Activated naive CD4-positive, alpha-beta T cell (primary cell): ENCODE data around the gene LRP1B.
"Not testable (repeated sequence)": the region's sequence is repeated elsewhere in the genome, so short reads cannot be mapped to it uniquely, and the experiment has no call there.

Experiments used
- DNase-seq, 4 experiments: peaks; one replicate each; lab custom pipeline; 2025; lab: John Stamatoyannopoulos, UW

The LRP1B gene

DNA sequence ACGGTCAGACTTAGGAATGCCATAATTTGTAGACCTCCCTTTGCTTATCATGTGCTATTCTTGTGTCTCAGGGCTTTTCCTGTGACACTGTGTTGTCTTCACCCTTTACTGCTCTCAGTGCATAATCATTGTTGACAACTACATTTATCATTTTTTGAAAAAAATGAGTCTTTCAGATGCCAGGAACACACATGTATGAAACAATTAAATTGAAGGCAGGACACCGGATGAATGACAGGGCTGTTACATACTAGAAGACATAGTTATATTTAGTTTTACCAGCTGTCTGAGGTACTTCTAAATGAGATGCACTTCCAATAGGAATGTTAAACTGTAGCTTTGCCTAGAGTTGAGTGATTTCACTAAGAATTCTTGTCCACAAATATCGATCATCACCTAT is 243.5 kb downstream of the LRP1B start:
- no peak for DNase-seq

DNA sequence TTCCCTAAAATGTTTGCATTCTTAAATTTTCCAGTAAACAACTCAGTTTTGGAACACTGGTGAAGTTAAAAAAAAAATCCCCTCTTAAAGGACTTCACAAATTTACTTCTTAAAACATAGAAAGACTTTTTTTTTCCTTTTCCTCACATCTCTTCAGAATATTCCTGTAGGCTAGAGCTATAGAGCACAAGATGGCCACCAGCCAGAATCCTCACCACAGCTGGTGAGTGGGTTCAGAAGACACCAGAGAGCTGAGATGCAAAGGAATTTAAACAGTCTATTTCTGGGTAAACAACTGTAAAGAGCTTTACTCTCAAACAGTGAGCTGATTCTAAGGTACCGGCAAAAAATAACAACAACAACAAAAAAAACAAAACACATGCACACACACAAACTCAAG is 252.8 kb downstream of the LRP1B start:
- no peak for DNase-seq

DNA sequence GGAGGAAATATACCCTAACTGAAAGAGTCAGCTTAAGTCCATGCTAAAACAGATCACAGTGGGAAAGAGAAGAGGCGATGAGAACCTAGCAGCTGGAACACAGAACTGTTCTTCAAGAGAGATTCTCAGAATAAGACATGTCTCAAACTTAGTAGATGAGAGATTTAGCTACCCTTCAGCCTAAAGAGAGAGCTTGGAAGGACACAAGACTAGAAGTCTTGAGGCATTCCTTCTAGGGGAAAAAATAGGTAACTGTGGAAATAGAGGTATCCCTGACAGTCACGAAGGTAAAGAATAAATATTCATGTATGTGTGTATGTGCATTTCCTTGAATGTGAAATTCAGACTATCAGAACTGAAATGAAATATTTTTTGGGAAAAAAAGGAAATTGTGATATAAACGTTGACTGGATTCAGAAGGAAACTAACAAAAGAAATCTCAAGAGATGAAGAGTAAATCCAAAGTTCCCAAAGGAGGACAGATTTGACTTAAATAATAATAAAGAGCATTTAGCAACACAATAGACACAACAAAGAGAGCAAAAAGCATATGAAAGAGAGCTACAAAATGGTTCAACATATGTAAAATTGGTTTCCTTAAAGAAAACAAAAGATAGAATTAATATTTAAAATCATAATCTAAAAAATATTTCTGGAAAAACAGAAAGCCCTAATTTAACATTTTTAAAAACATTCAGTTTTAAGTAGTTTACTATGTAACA is 258.7 kb downstream of the LRP1B start:
- DNase-seq, result no peak

DNA sequence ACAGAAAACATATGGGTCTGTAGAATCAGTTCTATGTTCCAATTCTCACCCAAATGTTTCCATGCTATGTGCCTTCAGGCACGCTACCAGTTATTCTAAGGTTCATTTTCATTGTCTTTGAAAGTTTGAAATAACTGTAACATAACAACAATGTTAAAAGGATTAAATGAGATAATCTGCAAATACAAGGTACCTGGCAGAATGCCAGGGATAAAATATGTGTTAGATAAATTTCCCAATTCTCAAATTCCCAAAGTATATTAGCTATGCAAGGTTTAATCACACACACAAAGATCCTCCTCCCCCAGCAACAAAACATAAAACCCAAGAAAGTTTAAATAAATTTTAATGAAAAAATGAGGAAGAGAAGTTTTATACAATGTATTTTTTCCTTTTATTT is 261.2 kb downstream of the LRP1B start:
- DNase-seq, result no peak

DNA sequence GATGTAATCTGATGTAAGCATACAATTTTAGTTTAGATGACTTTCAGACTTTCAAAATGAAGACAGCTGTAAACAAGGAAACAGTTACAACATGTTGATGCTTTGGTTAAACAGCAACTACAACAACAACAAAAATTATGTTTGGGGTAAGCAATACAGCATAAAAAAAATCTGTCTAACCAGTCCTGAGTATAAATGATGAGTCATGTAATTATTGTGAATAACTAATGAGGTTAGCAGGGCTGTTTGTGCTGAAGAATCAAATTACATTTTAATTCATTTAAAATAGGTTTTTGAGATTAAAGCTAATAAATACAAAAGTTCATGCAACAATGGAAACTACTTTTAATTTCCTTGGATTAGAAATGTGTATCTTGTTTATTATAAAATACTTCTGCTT is 266.9 kb downstream of the LRP1B start:
- no peak for DNase-seq

DNA sequence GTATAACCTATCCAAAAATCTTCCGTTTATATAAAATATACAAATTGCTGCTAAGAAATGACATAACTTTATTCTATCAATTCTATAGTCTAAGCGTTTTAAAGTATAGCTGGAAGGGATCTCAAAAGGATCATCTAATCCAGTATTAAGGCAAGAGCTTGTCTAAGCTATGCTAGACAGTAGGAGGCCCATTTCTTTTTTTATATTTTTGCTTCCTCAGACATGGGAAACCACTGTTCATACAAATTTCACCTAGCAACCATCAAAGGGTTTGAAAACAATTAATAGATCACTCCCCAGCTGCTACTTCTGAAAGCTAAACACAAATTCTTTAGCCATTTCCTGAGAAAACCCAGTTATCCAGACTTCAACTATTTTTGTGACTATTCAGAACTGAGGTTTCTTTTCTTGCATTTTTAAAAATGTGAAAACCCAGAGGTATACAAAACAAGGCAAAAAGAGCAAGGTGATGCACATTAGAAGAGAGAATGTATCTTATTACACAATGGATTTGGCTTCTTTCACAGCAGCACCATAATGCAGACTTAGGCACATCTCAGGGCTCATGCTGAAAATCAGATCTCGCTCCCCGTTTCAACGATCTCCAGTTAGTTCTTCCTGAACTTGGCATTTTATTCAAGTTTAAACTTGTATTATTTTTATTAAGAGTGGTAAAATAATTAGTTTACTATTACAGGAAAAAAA is 274.4 kb downstream of the LRP1B start:
- no peak for DNase-seq

DNA sequence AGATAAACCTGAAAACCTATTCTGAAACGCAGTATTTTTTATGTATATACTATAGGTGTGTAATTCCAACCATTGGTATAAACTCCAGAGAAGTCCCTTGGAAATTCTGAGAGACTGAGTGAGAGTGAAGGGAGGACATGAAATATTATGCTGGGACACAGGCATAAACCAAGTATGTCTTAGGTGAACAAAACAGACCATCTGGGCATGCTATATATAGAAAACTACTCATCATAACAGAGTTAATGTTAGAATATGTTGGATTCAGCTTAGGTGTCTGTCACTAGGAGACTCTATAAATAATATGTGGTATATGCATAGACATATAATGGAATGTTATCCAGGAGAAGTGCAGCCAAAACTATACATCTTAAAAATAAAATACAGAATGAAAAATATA is 282.6 kb downstream of the LRP1B start:
- DNase-seq, result no peak

DNA sequence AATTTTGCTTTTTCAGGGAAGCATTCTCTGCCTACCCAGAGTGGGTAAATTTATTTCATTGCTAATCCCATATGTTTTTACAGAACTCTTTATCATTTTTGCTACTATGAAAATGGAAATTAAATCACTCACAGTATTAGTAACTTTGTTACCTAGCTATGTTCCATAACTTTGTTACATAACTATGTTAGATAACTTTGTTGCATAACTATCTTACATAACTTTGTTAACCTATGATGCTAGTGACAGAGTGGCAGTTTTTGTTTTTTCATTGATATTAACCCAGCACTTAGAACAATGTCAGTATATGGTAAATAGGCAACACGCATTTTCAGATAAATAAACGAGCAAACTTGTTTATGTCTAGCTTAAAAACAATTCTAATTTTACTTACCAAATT is 286.6 kb downstream of the LRP1B start:
- no peak for DNase-seq

DNA sequence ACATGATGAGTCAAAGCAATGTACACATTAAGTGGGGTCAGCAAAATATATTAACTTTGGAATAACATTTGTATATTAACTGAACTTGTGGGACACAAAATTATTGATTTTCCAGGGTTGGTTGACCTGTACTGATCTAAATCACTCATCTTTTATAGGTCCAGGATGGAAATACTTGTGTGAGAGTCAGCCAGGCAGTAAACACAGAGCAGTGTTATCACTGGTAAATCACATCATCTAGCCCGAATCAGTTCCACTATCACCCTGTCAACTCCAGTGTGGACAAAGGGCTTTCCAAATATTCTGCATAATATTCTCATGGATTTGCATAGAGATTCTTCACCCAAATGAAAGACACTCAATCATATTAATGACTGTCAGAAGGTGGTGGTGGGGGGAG is 295.7 kb downstream of the LRP1B start:
- no peak for DNase-seq

DNA sequence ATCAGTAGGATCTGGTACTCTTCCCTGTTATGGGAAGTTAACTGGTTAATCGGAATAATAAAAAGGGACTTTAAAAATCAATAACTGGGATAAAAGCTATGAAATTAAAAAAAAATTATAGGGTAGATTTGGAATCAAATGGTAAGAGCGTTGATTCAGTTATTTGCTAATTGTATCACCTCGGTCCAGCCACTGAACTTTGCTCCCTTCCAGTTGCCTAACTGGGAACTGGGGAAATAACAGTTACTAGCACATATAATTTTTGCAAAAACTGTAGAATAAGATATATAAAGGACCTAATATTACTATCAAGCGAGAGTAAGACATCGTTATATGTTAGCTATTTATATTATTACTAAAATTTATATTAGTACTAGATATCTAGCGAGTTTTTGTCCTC is 302.1 kb downstream of the LRP1B start:
- DNase-seq, result no peak

DNA sequence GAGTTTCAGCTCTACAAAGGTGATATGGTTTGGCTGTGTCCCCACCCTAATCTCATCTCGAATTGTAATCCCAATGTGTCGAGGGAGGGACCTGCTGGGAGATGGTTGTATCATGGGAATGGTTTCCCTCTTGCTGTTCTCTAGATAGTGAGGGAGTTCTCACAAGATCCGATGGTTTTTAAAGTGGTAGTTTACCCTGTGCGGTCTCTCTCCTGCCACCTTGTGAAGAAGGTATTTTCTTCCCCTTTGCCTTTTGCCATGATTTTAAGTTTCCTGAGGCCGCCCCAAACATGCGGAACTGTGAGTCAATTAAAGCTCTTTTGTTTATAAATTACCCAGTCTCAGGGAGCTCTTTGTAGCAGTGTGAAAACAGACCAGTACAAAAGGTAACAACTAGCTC is 306.0 kb downstream of the LRP1B start:
- DNase-seq, result no peak

DNA sequence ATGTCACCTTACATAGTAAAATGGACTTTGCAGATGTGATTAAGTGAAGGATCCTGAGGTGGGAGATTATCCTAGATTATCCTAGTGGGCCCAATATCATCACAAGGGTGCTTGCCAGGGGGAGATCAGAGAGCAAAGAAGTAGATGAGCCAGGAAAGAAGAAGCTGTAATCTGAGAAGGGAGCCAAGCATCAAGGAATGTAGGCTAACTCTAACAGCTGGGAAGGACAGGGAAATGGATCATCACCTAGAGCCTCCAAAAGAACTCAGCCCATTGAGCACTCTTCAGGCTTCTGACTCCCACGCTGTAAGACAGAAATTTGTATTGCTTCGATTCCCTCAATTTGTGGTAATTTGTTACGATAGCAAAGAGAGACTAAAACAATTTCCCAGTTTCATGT is 309.9 kb downstream of the LRP1B start:
- DNase-seq, result no peak

DNA sequence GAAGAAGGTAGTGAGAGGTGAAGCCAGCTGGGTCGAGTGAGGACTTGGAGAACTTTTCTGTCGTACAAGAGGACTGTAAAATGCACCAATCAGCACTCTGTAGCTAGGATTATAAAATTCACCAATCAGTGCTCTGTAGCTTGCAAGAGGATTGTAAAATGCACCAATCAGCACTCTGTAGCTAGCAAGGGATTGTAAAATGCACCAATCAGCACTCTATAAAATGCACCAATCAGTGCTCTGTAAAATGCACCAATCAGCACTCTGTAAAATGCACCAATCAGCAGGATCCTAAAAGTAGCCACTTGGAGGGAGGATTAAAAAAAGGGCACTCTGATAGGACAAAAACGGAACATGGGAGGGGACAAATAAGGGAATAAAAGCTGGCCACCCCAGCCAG is 315.5 kb downstream of the LRP1B start:
- DNase-seq, result not testable (repeated sequence)

DNA sequence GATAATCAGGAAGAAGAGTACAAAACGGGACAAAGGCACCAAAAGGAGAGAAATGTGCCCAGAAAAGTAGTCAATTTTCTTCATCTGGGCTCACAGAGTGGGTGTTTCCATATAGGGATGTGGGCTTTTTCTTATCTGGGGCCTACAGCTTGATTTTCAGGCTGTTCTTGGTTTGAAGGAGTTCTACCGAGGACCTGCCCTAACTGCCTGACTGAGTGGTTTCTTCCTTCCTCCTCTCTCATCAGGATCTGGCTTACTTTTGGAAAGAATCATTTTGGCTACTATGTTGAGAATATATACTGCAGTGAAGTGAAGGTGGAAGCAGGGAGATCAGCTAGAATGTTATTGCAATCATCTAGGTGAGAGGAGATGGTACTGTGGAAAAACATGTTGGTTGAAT is 316.7 kb downstream of the LRP1B start:
- no peak for DNase-seq

DNA sequence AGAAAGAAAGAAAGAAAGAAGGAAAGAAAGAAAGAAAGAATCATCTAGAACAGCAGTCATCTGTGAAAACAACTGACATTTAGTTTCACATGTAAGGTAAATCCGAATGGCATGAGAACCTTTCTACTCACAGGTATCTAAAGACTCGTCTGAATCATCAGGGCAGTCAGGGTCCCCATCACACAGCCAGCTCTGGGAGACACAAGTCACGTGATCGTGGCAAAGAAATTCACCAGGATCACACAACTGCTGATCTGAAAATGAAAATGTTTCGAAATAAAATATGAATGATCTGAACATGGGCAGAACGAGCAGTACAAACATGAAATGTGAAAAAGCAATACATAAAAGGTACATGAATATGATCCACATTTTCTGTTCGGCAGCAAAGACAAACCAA is 320.7 kb downstream of the LRP1B start:
- no peak for DNase-seq

DNA sequence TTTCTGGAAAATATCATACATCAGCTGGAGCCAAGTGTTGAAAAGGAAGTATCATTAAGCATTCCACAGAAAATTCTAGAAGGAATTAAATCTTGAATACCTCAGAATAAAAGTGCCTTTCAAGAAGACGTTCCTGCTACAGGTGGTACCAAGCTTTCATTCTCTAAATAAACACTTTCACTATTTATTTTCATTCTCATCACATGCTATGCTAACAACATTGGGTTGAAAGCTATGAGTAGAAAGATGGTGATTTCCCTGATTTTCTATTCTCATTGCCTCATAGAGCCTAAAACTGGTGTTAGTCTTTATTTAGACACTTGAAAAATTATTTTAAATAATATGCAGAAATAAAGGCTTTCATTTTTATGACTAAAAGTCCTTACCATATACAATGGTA is 324.7 kb downstream of the LRP1B start:
- no peak for DNase-seq

DNA sequence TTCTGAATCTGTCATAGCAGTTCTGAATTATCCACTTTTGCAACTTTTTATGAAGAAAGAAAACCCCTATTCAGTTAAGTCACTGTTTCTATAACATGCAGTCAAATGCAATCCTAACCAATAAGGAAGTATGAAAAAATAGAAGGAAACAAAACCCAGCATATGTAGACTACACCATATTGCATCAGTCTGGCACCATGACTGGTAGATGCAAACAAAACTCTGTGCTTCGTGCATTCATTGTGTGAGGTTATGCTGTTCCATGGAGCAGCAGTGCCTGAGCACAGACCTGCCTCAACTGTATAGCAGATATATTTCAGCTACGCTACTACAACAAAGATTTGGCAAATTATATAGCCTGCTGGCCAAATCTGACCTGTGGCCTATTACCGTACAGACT is 325.5 kb downstream of the LRP1B start:
- DNase-seq, result no peak

DNA sequence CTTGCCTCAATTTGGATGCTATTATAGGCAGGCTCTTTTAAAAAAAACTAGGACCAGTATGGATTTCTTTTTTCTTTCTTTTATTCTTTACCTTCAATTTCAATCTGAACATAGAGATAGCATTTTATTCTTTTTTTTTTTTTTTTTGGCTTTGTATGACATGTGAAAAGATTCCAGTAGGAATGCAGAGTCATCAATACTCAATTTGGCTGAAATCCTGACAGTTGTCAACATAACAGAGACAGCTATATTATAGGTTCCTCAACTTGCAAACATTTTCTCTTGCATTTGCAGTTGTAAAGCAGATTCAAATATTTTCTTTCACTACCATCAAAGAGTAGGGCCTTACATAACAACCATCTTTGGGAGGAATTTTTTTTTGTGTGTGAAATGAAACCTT is 334.4 kb downstream of the LRP1B start:
- DNase-seq, result no peak

DNA sequence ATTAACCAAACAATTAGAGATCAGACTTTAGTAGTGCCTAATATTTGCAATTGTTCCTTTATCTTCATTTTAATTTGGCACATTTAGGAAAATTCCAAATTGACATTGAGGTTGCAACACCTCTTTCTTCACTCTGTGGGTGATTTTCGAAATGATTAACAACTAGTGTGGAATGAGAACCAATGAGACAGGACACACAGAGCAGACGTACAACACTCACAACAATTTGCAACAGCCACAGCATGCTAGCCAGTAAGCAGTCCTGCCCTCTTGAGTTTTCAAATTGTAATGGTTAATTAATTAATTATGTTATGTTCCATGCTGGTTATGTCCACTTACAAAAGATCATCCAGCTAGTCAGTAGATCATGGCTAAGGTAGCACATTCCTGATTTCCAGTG is 339.3 kb downstream of the LRP1B start:
- no peak for DNase-seq

DNA sequence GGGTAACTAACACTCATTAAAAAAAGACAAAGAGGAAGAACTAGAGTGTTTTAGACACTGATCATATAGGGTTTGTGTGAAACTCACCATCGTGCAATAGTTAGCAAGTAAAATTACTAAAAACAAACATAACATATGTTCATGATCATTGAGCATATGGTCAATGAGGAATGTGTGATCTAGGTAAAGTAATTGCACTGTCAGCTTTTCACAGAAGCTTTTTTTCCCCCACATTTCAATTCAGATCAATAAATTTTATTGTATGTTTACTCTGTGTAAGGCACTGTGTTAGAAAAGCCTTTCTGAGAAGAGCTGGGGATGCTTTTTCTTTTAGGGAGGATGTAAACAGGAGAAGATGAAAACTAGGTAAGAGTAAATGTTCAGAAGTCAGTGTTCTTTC is 348.2 kb downstream of the LRP1B start:
- no peak for DNase-seq

DNA sequence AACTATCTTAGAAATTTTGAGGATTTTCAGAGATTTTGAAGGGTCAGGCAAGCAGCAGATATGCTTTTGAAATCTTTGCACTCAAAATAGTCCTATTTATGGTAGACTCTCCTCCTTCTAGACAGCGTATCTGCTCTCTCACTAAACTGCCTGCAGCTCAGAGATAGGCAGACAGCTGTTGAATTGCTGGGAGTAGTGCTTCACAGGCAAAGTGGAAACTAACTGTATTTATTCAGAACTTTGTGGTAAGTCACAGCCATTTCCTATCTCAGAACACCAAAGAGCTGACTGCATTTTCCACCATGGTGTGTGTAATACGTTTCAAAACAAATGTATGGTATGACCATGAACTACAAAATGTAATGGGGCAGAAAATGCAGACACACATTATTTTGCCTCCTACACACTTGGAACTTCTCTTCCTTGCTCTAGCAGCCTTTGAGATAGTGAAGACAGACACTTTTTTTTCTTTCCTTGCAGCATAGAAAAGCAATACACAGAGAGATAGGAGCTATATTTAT is 352.4 kb downstream of the LRP1B start:
- DNase-seq, result no peak

DNA sequence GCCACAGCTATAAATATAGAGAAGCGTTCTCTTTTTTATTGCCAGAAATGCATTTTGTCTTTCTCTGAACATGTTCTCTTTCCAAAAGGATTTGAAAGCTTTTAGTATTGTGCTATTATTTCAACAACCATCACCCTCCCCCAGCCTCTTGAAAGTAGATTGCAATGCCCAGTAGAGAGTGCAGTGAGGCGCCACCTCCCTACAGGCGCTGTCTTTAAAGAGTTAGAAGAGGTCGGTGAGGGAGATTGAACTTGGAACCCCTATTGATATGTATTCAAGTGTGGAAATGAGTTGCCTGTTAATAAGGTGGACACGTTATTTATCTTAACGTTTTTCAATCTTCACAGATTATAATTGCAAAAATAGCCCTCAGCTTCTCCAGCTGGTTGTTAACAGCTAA is 360.3 kb downstream of the LRP1B start:
- DNase-seq, result no peak

DNA sequence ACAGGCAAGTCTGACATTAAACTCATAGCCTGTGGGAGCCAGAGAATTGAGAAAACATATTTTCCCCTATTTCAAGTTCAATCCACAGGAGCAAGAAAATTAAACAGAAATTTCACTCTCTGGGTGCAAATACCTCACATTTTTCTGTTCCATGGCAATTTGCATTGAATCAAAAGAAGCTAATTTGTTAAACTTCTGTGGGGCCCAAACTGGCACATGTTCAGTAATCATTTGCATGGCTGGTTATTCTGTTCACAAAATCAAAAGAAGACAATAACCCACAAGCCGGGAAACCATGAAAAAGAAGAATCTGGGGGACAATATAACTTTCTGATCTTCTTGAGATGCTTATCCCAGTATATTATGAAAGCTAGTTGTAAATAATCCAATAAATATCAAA is 363.1 kb downstream of the LRP1B start:
- no peak for DNase-seq

DNA sequence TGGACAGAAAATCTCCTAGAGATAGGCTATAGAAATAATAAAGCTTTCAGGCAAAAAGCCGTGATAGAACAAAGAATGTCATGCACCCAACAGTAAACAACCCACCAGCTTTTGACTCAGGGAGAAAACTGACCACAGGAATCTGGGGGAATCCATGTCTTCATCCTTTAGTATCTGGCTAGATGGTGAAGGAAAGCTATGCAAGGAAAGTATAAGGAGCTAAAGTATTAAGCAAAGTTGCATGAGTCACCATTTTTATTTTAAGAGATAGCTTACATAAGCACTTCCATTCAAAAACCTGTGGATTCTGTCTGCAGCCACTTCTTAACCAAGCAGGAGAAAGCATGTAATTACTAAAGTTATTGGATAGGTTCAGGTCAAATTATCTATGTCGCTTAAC is 363.8 kb downstream of the LRP1B start:
- DNase-seq, result no peak
